Testis (tissue), 2 donors: ENCODE measurements around the gene SLC5A3.

Experiments used
- POLR2A ChIP-seq: fragments of 450-650 bp; IDR thresholded peaks from one replicate; pipeline ENCODE4 v1.6.1; 2017; ENCODE audit warnings: antibody characterized with exemption, mild to moderate bottlenecking, moderate library complexity
- TF ChIP-seq, protein P1 (sequence below), 3 experiments: fragments of 450-650 bp in 2 of 3; fragments of 200-600 bp in 1 of 3; sonication (generic) in 1 of 3; IDR thresholded peaks; one replicate each; pipeline ENCODE4 v1.5.1; 2016 to 2019; ENCODE audit warnings: antibody characterized with exemption in 3 of 3, mild to moderate bottlenecking in 2 of 3, moderate library complexity in 1 of 3

DNA sequence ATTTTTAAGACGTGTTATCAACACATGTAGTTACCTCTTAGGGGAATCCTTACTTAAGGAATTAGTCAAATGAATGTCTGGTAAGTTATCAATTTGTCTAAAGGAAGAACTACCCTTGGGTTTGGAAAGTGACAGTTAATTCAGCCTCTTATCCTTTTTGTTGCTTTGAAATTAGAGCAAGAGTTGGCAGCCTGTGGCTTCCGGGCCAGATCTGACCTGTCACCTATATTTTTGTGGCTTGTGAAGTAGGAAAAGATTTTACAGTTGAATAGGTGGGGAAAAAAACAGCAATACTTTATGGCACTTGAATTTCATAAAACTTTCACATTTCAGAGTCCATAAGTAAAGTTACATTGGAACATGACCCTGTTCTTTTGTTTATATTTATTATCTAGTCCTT, 5.5 kb downstream of the SLC5A3 start:
- TF ChIP-seq, protein P1, sequence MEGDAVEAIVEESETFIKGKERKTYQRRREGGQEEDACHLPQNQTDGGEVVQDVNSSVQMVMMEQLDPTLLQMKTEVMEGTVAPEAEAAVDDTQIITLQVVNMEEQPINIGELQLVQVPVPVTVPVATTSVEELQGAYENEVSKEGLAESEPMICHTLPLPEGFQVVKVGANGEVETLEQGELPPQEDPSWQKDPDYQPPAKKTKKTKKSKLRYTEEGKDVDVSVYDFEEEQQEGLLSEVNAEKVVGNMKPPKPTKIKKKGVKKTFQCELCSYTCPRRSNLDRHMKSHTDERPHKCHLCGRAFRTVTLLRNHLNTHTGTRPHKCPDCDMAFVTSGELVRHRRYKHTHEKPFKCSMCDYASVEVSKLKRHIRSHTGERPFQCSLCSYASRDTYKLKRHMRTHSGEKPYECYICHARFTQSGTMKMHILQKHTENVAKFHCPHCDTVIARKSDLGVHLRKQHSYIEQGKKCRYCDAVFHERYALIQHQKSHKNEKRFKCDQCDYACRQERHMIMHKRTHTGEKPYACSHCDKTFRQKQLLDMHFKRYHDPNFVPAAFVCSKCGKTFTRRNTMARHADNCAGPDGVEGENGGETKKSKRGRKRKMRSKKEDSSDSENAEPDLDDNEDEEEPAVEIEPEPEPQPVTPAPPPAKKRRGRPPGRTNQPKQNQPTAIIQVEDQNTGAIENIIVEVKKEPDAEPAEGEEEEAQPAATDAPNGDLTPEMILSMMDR (IDR thresholded peaks at IDR 0.05) = no peak
- no peak for TF ChIP-seq POLR2A
